Left lung (tissue), 10 donors: ENCODE data around the gene ADAMTS6. TPM values are rescaled to one million over a fixed set of nuclear protein-coding genes. Genes with fewer than 3 reads are reported as not detected.

Experiments
- ATAC-seq: fragments of 200-7000 bp; cut with Tn5 transposase; one replicate; pipeline ENCODE4 v1.9.1; 2020; ENCODE audit warnings: moderate library complexity
- DNase-seq, 4 donors: peaks; one replicate each; pipeline ENCODE4 v3.0.0-alpha.2; 2013 to 2020
- H3K27ac ChIP-seq, 2 donors: fragments of 200-600 bp; sonication (generic) in 1 of 2; one replicate each; pipeline versions ENCODE4 v1.5.0 to v1.8.0; 2020 to 2021
- H3K27me3 ChIP-seq, 2 donors: fragments of 200-600 bp; sonication (generic) in 1 of 2; one replicate each; pipeline versions ENCODE4 v1.5.0 to v1.8.0; 2020 to 2021
- H3K36me3 ChIP-seq, 2 donors: fragments of 200-600 bp; sonication (generic) in 1 of 2; one replicate each; pipeline versions ENCODE4 v1.5.0 to v1.8.0; 2020 to 2021
- H3K4me1 ChIP-seq, 2 donors: fragments of 200-600 bp; one replicate each; pipeline ENCODE4 v1.8.0; 2021
- H3K4me3 ChIP-seq, 2 donors: fragments of 200-600 bp; sonication (generic) in 1 of 2; one replicate each; pipeline versions ENCODE4 v1.5.0 to v1.8.0; 2020 to 2021; ENCODE audit warnings: mild to moderate bottlenecking in 1 of 2
- H3K9me3 ChIP-seq, 2 donors: fragments of 200-600 bp; sonication (generic) in 1 of 2; one replicate each; pipeline versions ENCODE4 v1.5.0 to v1.8.0; 2020 to 2021
- intact Hi-C, 2 donors: fragments of 100-400 bp; cut with DNase I; formaldehyde crosslinking; loops; one replicate each; pipeline versions ENCODE4 v1.11.2 to v1.14.2; 2022
- polyA plus RNA-seq, 6 donors: library from polyadenylated mRNA; unstranded; fragments of 120-200 nt; gene quantifications; one replicate each; pipeline ENCODE4 v1.2.1, GENCODE V29; 2013; ENCODE audit not compliant: insufficient read length in 6 of 6
- total RNA-seq, 2 donors: library from RNA; stranded (reverse); fragmentation: NEBNext Ultra II Directional; extraction: Animal tissue kit (Norgen Biotek cat#: 25700); gene quantifications; one replicate each; pipeline ENCODE4 v1.2.1, GENCODE V29; 2021
- TF ChIP-seq, protein P1 (sequence below), 2 donors: fragments of 200-600 bp; sonication (generic) in 1 of 2; IDR thresholded peaks; one replicate each; pipeline versions ENCODE4 v1.5.0 to v1.8.0; 2021; ENCODE audit warnings: antibody characterized with exemption in 2 of 2
- donor health status: DM: no; HTN: yes; CAD: no.
- donor health status: DM: no; HTN: no; CAD: no.

The ADAMTS6 gene
- total and polyA plus RNA-seq, 8 donors: 5.8 to 27.2 (median 11.2) TPM

- DNase-seq (no peak), ATAC-seq (no peak)
- intact Hi-C loops: no loop called here
- H3K27ac ChIP-seq: no peak overlapping the region
- H3K9me3 ChIP-seq: no peaks in the 10 kb centered on the region
- no peaks in the 10 kb centered on the region for H3K27me3 ChIP-seq
- no peaks in the 10 kb centered on the region for H3K4me1 ChIP-seq
- no peaks in the 10 kb centered on the region for H3K36me3 ChIP-seq
- H3K4me3 ChIP-seq: no peak overlapping the region
- TF ChIP-seq, protein P1, sequence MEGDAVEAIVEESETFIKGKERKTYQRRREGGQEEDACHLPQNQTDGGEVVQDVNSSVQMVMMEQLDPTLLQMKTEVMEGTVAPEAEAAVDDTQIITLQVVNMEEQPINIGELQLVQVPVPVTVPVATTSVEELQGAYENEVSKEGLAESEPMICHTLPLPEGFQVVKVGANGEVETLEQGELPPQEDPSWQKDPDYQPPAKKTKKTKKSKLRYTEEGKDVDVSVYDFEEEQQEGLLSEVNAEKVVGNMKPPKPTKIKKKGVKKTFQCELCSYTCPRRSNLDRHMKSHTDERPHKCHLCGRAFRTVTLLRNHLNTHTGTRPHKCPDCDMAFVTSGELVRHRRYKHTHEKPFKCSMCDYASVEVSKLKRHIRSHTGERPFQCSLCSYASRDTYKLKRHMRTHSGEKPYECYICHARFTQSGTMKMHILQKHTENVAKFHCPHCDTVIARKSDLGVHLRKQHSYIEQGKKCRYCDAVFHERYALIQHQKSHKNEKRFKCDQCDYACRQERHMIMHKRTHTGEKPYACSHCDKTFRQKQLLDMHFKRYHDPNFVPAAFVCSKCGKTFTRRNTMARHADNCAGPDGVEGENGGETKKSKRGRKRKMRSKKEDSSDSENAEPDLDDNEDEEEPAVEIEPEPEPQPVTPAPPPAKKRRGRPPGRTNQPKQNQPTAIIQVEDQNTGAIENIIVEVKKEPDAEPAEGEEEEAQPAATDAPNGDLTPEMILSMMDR (IDR thresholded peaks at IDR 0.05): no peak
Observed at GRCh38 chr5:65157906-65158603, 323.7 kb downstream of the ADAMTS6 start.

DNA sequence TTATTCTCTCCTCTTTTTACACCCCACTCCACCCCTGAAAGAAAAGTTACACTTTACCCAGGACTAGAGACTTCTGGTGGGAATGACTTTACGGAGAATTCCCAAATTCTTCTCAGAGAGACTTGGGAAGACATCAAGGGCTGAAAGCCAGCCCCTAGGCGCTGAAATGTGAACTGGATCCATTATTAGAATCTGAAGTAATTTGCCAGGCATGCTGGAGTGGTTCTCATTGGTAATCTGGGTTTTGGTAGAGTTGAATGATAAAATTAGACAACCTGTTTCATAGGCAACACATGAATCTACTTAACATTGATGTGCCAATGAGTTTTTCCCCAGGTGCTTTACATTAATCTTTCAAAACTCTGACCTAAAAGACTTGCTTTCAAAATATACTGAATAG, 324.8 kb downstream of the ADAMTS6 start:
- no peak for DNase-seq
- no peak for ATAC-seq
- no peaks in the 10 kb centered on the region for H3K4me1 ChIP-seq
- TF ChIP-seq, protein P1 (IDR thresholded peaks at IDR 0.05): no peak
- H3K36me3 ChIP-seq: no peaks in the 10 kb centered on the region
- intact Hi-C loops: no loop called here
- H3K4me3 ChIP-seq: no peak overlapping the region
- H3K9me3 ChIP-seq: no peaks in the 10 kb centered on the region
- no peak overlapping the region for H3K27ac ChIP-seq
- H3K27me3 ChIP-seq: no peaks in the 10 kb centered on the region

DNA sequence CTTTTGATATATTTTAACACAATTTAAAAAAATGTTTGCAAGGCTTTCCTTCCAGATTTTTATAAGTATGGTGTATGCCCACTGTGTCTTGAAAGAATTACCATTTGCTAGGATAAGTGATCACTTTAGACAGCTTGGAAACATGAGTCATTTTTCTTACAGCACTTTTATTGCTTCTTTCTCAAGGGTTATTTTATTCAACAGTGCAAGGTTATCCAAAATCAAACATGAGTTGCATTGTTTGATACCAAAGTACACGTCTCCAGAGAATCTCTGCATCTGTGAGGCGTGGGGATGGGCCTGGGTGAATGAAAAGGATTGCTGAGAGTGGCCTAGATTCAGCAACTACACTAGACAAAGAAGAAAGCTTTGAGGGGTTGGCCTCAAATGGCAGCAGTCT, 329.6 kb downstream of the ADAMTS6 start:
- TF ChIP-seq, protein P1 (IDR thresholded peaks at IDR 0.05): no peak
- H3K27ac ChIP-seq: no peak overlapping the region
- ATAC-seq: no peak
- no peak for DNase-seq
- H3K36me3 ChIP-seq: no peaks in the 10 kb centered on the region
- no peaks in the 10 kb centered on the region for H3K9me3 ChIP-seq
- intact Hi-C loops: no loop called here
- no peaks in the 10 kb centered on the region for H3K27me3 ChIP-seq
- H3K4me3 ChIP-seq: no peak overlapping the region
- H3K4me1 ChIP-seq: no peaks in the 10 kb centered on the region

GRCh38 chr5:65151614-65152013, 330.1 kb downstream of the ADAMTS6 start:
- H3K4me1 ChIP-seq: no peaks in the 10 kb centered on the region
- H3K36me3 ChIP-seq: no peaks in the 10 kb centered on the region
- no peak overlapping the region for H3K27ac ChIP-seq
- no peak for DNase-seq
- no peaks in the 10 kb centered on the region for H3K27me3 ChIP-seq
- no peaks in the 10 kb centered on the region for H3K9me3 ChIP-seq
- no peak overlapping the region for H3K4me3 ChIP-seq
- TF ChIP-seq, protein P1 (IDR thresholded peaks at IDR 0.05): no peak
- intact Hi-C loops: no loop called here
- no peak for ATAC-seq

- TF ChIP-seq, protein P1 (IDR thresholded peaks at IDR 0.05): no peak
- Histone ChIP-seq H3K36me3 (no peaks in the 10 kb centered on the region), H3K4me3 (no peak overlapping the region), H3K27me3 (no peaks in the 10 kb centered on the region), H3K27ac (no peak overlapping the region), H3K4me1 (no peaks in the 10 kb centered on the region), H3K9me3 (no peaks in the 10 kb centered on the region)
- intact Hi-C loops: no loop called here
- DNase-seq (no peak), ATAC-seq (no peak)
Observed at GRCh38 chr5:65150599-65151304, 331.0 kb downstream of the ADAMTS6 start.
